Left hindlimb (tissue), 1 donor: ENCODE data around the gene UBC.
"Not testable (repeated sequence)": the region's sequence is repeated elsewhere in the genome, so short reads cannot be mapped to it uniquely, and the experiment has no call there.

ENCODE experiments used
- DNase-seq: peaks from one replicate; pipeline ENCODE4 v3.0.0-alpha.2; 2018

UBC gene

GRCh38 chr12:124914392-124915238 lies at the start of gene UBC:
TSS of gene UBC (minus strand) at chr12:124914650. CDS start at chr12:124913771, 879 bp downstream.
- peak; percentile 92 for DNase-seq

GRCh38 chr12:124963211-124963610 lies 48.8 kb upstream of the UBC start:
- DNase-seq, result no peak

GRCh38 chr12:124961055-124961454 lies 46.6 kb upstream of the UBC start:
- no peak for DNase-seq

- no peak for DNase-seq
Measured at GRCh38 chr12:124956571-124956970, 42.1 kb upstream of the UBC start.

- DNase-seq, result no peak
Measured at GRCh38 chr12:124954771-124955170, 40.3 kb upstream of the UBC start.

GRCh38 chr12:124953689-124954405 lies 39.4 kb upstream of the UBC start:
- DNase-seq, result no peak

GRCh38 chr12:124952801-124953200 lies 38.4 kb upstream of the UBC start:
- DNase-seq, result no peak

GRCh38 chr12:124952295-124952694 lies 37.8 kb upstream of the UBC start:
- DNase-seq, result no peak

- no peak for DNase-seq
Measured at GRCh38 chr12:124949779-124950728, 35.6 kb upstream of the UBC start.

GRCh38 chr12:124949066-124949465 lies 34.6 kb upstream of the UBC start:
- DNase-seq, result no peak

- DNase-seq, result no peak
Measured at GRCh38 chr12:124947561-124948398, 33.3 kb upstream of the UBC start.

- DNase-seq, result no peak
Measured at GRCh38 chr12:124947013-124947412, 32.6 kb upstream of the UBC start.

GRCh38 chr12:124946447-124946793 lies 32.0 kb upstream of the UBC start:
- DNase-seq, result no peak

GRCh38 chr12:124941170-124941527 lies 26.7 kb upstream of the UBC start:
- no peak for DNase-seq

GRCh38 chr12:124940393-124941169 lies 26.1 kb upstream of the UBC start:
- peak; percentile 87 for DNase-seq

- no peak for DNase-seq
Measured at GRCh38 chr12:124940143-124940392, 25.6 kb upstream of the UBC start.

GRCh38 chr12:124939421-124940142 lies 25.1 kb upstream of the UBC start:
- DNase-seq, result peak; percentile 95

- peak; percentile 76 for DNase-seq
Measured at GRCh38 chr12:124939079-124939420, 24.6 kb upstream of the UBC start.

- DNase-seq, result no peak
Measured at GRCh38 chr12:124938587-124938986, 24.1 kb upstream of the UBC start.

- no peak for DNase-seq
Measured at GRCh38 chr12:124938108-124938507, 23.7 kb upstream of the UBC start.

GRCh38 chr12:124931528-124931927 lies 17.1 kb upstream of the UBC start:
- not testable (repeated sequence) for DNase-seq
